Measurements from ENCODE around the gene SNTG2.

GRCh38 chr2:1016500-1016899 lies 65.9 kb downstream of the SNTG2 start:
- no peak for TF ChIP-seq CTCF (IDR thresholded peaks at IDR 0.05)
- TF ChIP-seq POLR2AphosphoS5 (IDR thresholded peaks at IDR 0.05) = no peak
- TF ChIP-seq POLR2A (IDR thresholded peaks at IDR 0.05) = no peak

All from prostate gland (tissue), 2 donors.